GM18526 (cell line): Measurements from ENCODE around the gene GRB10.

Experiments used
- POLR2A ChIP-seq: IDR thresholded peaks from 3 replicates; pipeline ENCODE4 v1.6.1; 2011; ENCODE audit not compliant: insufficient read length; ENCODE audit errors: extremely low read depth

The GRB10 gene

DNA sequence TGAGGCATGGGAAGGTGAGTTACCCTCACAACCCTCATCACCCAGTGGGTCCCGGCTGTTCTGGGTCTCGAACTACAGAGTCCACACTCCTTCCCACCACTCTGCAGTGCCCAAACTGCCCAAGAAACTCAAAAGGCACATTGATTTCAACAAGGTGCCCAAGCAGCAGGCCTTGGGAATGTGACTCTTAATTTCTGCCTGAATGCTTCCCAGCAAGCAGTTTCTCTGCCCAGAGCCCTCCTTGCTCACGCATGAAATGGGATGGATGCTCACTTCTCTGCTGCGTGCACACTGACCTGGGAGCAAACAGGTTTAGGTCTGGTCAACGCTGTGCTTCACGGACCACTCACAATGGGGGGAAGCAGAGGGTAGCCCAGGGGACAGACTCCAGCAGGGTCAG is 77.9 kb downstream of the GRB10 start:
- TF ChIP-seq POLR2A = no peak

DNA sequence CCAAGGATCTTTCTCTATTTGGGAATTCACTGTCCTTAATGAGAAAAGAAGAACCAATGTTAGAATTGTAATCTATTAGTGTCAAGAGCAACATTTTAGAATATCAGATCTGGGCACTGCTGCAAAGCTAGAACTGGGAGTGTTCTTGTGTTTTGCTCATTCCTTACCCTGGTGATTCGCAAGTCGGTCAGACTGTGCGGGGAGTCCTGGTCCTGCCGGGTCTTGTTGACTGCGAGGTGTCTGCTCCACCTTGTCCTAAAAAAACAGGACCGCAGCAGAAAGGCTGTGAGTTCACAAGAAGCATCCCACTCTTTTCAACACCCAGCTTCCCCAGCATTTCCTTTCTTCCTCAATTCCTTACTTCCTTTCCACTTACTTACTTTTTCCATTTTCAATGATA is 79.0 kb downstream of the GRB10 start:
- no peak for TF ChIP-seq POLR2A

DNA sequence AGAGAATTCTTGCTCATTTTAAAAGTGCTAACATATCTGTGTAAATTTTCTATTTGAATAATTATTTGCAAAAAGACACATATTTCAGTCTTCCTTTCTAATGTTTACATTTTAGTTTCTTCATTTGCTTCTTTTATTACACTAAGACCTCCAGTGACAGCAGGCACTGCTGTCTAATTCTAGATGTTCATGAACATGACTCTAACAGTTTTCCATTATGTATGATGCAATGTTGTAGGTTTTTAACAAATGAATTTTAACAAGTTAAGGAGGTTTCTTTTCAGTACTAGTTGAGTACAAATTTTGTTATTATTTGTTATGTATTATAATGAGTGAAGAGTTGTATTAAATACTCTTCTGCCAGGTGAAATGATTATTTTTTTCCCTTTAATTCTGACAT is 83.6 kb downstream of the GRB10 start:
- TF ChIP-seq POLR2A = no peak

DNA sequence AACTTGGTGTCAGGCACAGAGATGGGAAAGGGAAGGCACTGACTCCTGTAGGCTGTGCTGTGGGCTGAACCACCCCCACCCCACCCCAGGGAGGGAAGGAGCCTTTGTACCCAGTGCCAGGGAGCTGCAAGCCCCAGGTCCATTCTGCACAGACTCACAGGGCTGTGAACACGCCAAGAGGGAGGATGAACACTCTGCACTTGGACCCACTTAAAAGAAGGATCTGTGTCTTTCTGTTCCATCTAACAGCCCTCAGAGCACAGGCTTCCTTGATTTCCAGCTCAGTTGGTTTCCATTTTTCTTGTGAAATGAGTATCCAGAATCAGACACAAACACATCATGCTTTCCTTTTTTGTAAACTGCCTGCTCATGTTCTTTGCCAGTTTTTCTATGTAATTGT is 84.9 kb downstream of the GRB10 start:
- TF ChIP-seq POLR2A = no peak

DNA sequence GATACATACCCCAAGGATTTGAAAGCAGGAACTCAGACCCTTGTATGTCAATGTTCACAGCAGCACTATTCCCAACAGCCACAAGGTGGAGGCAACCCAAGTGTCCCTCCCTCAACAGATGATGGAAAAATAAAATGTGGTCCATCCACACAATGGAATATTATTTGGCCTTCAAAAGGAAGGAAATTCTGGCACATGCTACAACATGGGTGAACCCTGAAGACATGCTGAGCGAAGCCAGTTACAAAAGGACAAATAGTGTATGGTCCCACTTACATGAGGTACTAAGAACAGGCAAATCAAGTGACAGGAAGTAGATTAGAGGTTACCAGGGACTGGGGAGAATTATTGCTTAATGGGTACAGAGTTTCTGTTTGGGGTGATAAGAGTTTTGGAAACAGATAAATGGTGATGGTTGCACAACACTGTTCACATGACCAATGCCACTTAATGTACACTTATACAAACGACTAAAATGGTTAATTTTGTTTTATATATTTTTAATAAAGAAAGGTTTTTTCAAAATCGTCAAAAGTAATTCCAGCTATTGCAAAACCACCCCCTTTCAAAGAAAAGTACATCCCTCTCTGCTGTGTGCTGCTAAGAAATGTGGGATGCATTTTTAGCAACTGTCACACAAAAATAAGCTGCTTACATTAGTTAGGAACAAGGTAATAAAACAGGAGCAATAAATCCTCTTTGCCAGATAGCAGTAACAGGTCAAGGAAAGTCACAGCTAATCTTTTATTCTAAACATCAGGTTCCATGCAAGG is 85.7 kb downstream of the GRB10 start:
- TF ChIP-seq POLR2A = no peak

DNA sequence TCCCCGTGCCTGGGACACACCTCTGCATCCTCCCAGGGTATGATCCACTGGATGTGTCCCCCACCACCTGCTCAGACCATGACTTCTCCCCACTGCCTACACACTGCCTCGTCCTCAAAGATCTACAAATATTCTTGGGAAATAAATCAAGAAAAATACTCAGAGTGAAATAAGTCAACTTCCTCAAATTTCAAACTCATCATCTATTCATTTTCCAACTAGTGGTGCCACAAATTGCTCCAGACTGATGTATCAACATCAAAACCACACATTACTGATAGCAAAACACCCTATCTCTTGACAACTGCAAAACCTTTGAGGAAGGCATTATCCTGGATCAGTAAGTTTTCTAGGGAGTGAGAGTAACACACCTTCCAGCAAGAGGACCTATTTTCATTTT is 87.7 kb downstream of the GRB10 start:
- TF ChIP-seq POLR2A = no peak

DNA sequence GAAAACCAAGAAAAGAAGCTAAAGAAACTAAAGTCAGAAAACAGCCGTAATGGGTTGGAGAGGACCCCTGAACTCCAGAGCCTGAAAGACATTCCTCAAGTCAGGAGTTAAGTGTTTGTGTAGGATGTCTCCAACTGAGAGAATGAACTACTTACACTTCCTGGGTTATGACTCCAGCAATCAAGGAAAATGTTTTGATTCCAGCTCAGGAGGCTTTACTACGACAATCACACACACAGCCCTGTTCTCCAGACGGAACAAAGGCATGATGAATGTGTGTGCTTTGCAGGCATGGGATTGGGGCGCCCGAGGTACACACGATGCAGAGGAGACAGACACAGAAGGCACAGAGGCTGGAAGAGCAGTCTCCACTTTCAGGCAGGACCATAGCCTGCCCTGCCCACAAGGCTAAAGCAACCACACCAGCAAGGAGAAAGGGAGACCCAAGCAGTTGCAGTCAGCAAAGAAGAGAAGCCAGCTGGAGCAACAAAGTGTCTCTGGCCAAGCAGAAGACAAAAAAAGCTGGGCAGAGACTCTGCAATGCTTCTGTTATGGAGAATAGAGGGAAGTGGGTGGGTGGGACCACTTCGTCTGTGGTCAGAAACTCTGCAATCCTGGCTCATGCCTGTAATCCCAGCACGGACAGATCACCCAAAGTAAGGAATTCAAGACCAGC is 89.1 kb downstream of the GRB10 start:
- no peak for TF ChIP-seq POLR2A

DNA sequence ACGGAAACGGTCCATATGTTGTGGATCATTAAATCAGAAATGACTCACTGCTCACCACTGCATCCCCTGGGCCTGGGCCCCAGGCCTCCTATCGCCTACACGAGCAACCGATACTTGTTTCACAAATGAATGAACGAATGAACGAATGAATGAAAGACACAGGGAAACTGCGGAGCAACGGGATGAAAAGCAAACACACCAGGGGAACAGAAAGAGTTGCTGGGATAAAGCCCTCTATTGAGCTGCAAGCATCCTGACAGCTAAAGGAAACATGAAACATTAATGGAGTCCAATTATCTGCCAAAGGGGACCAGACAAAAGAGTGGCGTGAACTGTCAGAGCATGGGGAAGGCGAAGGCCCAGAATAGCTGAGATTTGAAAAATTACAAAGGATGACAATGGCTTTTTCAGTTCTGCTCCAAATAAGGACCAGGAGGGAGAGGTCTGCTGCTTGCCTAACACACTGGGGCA is 92.1 kb downstream of the GRB10 start:
- no peak for TF ChIP-seq POLR2A

DNA sequence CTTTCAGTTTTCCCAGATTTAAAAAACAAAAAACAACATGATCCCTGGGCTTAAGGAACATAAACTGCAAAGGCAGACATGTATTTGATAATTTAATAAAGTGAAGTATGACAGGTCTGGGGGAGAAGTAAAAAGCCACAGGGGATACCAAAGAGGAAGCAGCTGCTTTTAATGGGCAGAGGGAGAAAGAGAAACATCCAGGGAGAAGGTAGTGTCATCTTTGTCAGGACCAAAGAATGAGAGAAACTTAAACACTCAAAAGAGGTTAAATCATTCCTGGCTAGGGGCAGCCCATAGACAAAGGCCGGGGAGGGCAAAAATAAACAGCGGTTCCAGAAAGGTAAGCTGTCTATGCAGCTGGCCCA is 94.5 kb downstream of the GRB10 start:
- TF ChIP-seq POLR2A = no peak

DNA sequence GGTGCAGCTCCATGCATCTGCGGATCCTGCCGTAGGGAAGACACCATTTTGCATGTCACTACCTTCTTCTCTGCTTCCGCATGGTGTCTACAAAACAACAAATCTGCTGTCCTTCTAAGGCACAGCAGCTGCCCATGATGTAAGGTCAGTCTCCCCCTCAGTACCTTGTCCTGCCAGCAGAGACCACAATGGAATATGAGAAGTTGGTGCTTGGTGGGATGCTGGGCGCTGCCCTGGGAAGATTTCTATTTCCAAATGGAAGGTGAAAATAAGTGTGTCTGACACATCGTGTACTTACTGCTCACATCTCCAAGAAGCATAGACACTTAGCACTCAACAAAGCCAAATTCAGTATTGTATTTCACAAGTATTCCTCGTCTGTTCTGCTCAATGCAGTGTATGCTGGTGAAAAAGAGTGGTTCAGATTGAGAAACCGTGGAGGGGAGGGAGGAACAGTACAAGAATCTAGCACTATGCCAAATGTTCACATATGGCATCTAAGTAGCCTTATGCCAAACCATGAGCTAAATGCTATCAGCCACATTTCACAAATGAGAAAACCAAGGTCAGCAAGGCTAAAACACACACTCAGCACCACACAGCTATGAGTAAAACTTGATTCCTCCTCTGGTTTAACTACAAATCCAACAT is 95.0 kb downstream of the GRB10 start:
- TF ChIP-seq POLR2A = no peak

DNA sequence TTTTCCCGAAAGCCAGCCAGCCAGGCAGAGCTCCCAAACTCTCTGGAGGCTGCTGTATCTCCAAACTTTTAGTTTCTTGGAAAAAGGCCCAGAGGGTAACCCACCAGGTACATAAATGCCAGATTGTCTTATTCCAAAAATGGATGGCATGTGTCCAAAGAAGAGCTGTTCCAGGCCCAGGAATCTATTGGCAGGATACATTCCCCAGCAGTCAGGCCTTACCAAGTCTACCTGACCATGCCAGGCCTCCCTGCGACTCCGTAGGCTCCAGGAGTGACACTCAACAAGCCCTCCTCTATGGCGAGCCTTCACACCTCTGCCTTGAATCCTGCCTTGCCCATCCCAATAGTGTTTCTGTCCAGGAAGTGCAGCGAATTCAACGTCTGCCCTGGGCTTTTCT is 95.6 kb downstream of the GRB10 start:
- no peak for TF ChIP-seq POLR2A

DNA sequence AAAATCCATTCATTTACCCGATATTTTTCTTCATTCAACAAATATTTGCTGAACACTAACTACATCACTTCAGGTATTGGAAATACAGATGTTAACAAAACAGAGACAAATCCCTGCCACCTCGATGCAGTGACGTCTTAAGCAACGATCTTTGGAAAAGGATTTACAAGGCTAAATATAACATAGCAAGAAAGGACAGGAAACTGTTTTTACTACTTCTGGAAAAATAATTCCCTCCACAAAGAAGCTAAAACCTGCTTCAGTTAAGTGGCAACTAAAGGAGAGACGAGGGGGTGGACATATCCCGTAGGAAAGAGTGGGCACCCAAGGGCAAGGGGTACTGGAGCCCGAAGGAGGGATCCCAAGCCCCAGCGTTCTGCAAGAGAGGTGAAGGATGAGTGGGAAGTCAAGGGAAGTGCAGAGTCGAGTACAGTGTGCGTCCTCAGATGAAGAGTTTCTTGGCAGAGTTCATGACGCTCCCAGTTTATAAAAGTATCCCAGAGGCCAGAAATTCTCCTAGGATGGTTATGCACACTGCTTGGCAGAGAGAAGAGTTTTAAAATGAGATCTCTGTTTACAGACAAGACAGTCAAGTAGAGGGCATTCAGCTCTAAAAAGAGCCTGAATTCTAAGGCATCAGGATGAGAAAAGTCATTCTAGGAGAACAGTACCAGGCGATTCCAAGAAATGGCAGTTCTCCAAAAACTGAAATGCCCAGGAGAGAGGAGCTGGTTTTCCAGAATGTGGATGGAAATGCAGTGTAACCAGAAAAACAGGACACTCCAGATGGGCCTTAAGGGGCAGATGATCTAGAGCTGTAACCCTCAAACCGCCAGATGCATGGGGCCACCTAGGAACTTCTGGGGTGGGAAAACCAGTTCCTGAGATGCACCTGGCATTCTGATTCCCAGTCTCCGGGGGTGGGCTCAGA is 97.3 kb downstream of the GRB10 start:
- no peak for TF ChIP-seq POLR2A

DNA sequence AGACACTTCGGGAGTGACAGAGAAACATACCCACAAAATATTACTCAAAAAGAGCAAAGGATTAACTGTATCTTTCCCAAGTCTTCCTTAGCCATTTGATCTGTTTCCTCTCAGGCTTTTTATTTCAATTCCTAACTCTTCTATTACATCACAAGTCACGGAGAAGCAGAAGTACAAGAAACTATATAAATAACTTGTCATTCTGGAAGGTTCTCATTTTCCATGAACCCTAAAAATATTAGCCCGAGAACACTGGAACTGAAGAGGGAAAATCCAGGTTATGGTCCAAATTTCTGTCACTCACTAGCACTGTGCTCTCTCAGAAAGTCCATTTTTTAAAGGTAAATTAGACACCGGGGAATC is 98.0 kb downstream of the GRB10 start:
- TF ChIP-seq POLR2A = no peak

DNA sequence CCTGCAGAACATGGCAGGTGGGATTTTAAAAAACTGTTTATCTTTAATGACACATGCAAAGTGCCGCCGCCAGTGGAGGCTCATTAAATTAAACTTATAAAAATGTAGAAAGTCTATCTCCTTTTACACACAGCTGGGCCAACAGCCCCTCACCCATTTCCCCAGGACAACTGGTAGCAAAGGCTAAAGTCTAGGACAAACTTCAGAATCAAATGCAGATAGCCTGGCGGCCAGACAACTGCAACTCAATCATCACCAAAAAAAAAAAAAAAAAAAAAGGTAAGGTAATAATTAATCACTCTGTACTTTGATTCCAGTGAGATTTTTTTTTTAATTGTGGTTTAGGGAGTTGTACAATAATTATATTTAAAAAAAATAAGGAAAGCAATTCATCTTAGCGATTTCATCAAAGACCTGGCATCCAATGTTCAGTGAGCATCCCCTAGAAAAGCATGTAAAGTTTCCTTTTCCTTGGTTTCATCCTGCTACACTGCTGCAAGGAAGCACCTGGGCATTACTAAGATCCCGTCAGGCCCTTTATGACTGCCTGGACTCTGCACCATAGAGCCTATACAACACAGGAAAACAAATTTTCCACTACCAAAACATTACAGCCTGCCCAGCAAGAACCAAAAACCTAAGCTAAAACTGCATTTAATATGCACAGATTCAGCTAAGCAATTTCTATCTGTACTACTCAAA is 98.5 kb downstream of the GRB10 start:
- TF ChIP-seq POLR2A = no peak

DNA sequence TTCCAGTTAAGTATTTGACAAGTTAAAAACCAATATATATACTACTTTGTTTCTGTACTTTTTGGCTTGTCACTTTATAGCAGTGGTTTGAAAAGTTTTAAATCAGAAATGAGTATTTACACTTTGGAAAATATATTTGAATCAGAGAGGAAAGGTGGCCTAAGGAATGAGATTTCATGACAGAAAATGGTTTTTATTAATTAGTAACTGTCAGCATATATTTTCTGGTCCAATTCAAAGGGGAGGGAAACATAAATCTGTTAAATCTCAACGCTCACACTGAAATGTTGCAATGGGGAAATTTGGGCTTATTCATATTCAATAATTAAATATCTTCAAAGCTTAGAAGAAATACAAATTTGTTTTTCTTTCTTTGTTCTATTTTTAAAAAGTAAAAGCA is 100.1 kb downstream of the GRB10 start:
- no peak for TF ChIP-seq POLR2A
